ENCODE data around the gene RTN4IP1. TPM values are rescaled to one million over a fixed set of nuclear protein-coding genes. Genes with fewer than 3 reads are reported as not detected.

RTN4IP1 gene
- total RNA-seq, 1 donor from 2014 or later: 7.1 TPM

GRCh38 chr6:106637051-106637716, 7.9 kb upstream of the RTN4IP1 start:
- Mint-ChIP-seq H3K9me3 (ENCODE audit: low read depth) (peaks cover 7% of the 10 kb centered on the region), H3K27ac (peak overlapping the region; percentile 1), H3K4me3 (ENCODE audit: low read depth) (no peak overlapping the region), H3K36me3 (ENCODE audit: insufficient read depth) (peaks cover 21% of the 10 kb centered on the region), H3K4me1 (ENCODE audit: low read depth) (peaks cover 17% of the 10 kb centered on the region), H3K27me3 (no peaks in the 10 kb centered on the region)
- no peak for TF ChIP-seq CTCF (IDR thresholded peaks at IDR 0.05; ENCODE audit: unreplicated experiment)
- no peak for DNase-seq (ENCODE audit: low spot score, unreplicated experiment)

- Mint-ChIP-seq H3K4me1 (ENCODE audit: low read depth) (peaks cover 21% of the 10 kb centered on the region), H3K36me3 (ENCODE audit: insufficient read depth) (peaks cover 16% of the 10 kb centered on the region), H3K27me3 (no peaks in the 10 kb centered on the region), H3K27ac (no peak overlapping the region), H3K4me3 (ENCODE audit: low read depth) (no peak overlapping the region), H3K9me3 (ENCODE audit: low read depth) (peaks cover 4% of the 10 kb centered on the region)
- no peak for TF ChIP-seq CTCF (IDR thresholded peaks at IDR 0.05; ENCODE audit: unreplicated experiment)
- no peak for DNase-seq (ENCODE audit: low spot score, unreplicated experiment)
Observed at GRCh38 chr6:106634565-106634964, 5.3 kb upstream of the RTN4IP1 start.

GRCh38 chr6:106631346-106631745, 2.0 kb upstream of the RTN4IP1 start:
- Mint-ChIP-seq H3K36me3 (ENCODE audit: insufficient read depth) (peaks cover 10% of the 10 kb centered on the region), H3K4me3 (ENCODE audit: low read depth) (no peak overlapping the region), H3K27me3 (no peaks in the 10 kb centered on the region), H3K9me3 (ENCODE audit: low read depth) (peaks cover 2% of the 10 kb centered on the region), H3K27ac (no peak overlapping the region), H3K4me1 (ENCODE audit: low read depth) (peaks cover 26% of the 10 kb centered on the region)
- no peak for TF ChIP-seq CTCF (IDR thresholded peaks at IDR 0.05; ENCODE audit: unreplicated experiment)
- DNase-seq (ENCODE audit: low spot score, unreplicated experiment): no peak

GRCh38 chr6:106630366-106630765, 1.1 kb upstream of the RTN4IP1 start:
- no peak for TF ChIP-seq CTCF (IDR thresholded peaks at IDR 0.05; ENCODE audit: unreplicated experiment)
- peaks cover 10% of the 10 kb centered on the region for H3K36me3 Mint-ChIP-seq (ENCODE audit: insufficient read depth)
- DNase-seq (ENCODE audit: low spot score, unreplicated experiment): no peak
- H3K27ac Mint-ChIP-seq: peak overlapping the region; percentile 99
- peaks cover 32% of the 10 kb centered on the region for H3K4me1 Mint-ChIP-seq (ENCODE audit: low read depth)
- no peaks in the 10 kb centered on the region for H3K27me3 Mint-ChIP-seq
- H3K4me3 Mint-ChIP-seq (ENCODE audit: low read depth): peak overlapping the region; percentile 94
- peaks cover 2% of the 10 kb centered on the region for H3K9me3 Mint-ChIP-seq (ENCODE audit: low read depth)

GRCh38 chr6:106629859-106630163, 513 bp upstream of the RTN4IP1 start:
- H3K36me3 Mint-ChIP-seq (ENCODE audit: insufficient read depth): peaks cover 9% of the 10 kb centered on the region
- no peak for DNase-seq (ENCODE audit: low spot score, unreplicated experiment)
- no peak for TF ChIP-seq CTCF (IDR thresholded peaks at IDR 0.05; ENCODE audit: unreplicated experiment)
- H3K4me3 Mint-ChIP-seq (ENCODE audit: low read depth): peak overlapping the region; percentile 94
- no peaks in the 10 kb centered on the region for H3K27me3 Mint-ChIP-seq
- peaks cover 33% of the 10 kb centered on the region for H3K4me1 Mint-ChIP-seq (ENCODE audit: low read depth)
- H3K27ac Mint-ChIP-seq: peak overlapping the region; percentile 99
- H3K9me3 Mint-ChIP-seq (ENCODE audit: low read depth): peaks cover 2% of the 10 kb centered on the region
